ENCODE measurements around the gene CLSTN1.

DNA sequence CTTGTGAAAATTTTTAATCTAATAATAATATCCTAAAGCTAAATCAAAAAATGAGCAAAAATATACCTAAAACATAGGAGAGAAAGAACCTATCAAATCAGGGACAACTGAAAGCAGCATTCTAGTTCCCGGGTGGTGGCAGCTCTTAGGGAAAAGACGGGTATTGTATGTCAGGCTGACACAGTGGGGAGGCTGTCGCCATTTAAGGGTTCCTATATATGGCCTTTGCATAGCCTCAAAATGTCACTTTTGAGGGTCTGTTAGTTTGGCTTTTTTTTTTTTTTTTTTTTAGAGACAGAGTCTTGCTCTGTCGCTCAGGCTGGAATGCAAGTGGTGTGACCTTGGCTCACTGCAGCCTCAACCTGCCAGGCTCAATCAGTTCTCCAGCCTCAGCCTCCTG, 6.0 kb downstream of the CLSTN1 start:
- no peak for TF ChIP-seq EZH2phosphoT487 (IDR thresholded peaks at IDR 0.05; ENCODE audit: insufficient read depth, low read depth)
- TF ChIP-seq EZH2 (IDR thresholded peaks at IDR 0.05; ENCODE audit: insufficient read depth, poor library complexity, severe bottlenecking) = no peak
